Parathyroid adenoma (tissue), 2 donors: ENCODE measurements around the gene ACP3.

ENCODE experiments used
- H2AFZ ChIP-seq: fragments of 300-600 bp; sonication (generic); one replicate; pipeline ENCODE4 v1.7.0; 2017; ENCODE audit warnings: antibody characterized with exemption, mild to moderate bottlenecking
- H3K27ac ChIP-seq: fragments of 300-600 bp; sonication (generic); one replicate; pipeline ENCODE4 v1.7.0; 2017
- H3K27me3 ChIP-seq: fragments of 300-600 bp; sonication (generic); one replicate; pipeline ENCODE4 v1.7.0; 2017; ENCODE audit warnings: low read length; ENCODE audit not compliant: control insufficient read depth, insufficient read depth
- H3K36me3 ChIP-seq: fragments of 300-600 bp; sonication (generic); one replicate; pipeline ENCODE4 v1.7.0; 2017; ENCODE audit warnings: low read length; ENCODE audit not compliant: control insufficient read depth, insufficient read depth
- H3K4me1 ChIP-seq: fragments of 300-600 bp; sonication (generic); one replicate; pipeline ENCODE4 v1.7.0; 2017; ENCODE audit warnings: control low read depth
- H3K4me2 ChIP-seq: fragments of 300-600 bp; sonication (generic); one replicate; pipeline ENCODE4 v1.7.0; 2017; ENCODE audit warnings: low read length
- H3K4me3 ChIP-seq: fragments of 300-600 bp; sonication (generic); one replicate; pipeline ENCODE4 v1.7.0; 2017; ENCODE audit warnings: low read depth, low read length
- H3K79me2 ChIP-seq: fragments of 300-600 bp; sonication (generic); one replicate; pipeline ENCODE4 v1.7.0; 2017; ENCODE audit warnings: control low read depth
- H3K9ac ChIP-seq: fragments of 300-600 bp; sonication (generic); one replicate; pipeline ENCODE4 v1.7.0; 2017; ENCODE audit warnings: mild to moderate bottlenecking
- H3K9me3 ChIP-seq: fragments of 300-600 bp; sonication (generic); one replicate; pipeline ENCODE4 v1.7.0; 2017; ENCODE audit warnings: low read length; ENCODE audit not compliant: control insufficient read depth
- TF ChIP-seq, protein P1 (sequence below): fragments of 300-600 bp; sonication (generic); IDR thresholded peaks from one replicate; pipeline ENCODE4 v1.7.0; 2017; ENCODE audit warnings: antibody characterized with exemption, mild to moderate bottlenecking
- donor health status: primary hyperparathyroidism.

ACP3 gene

DNA sequence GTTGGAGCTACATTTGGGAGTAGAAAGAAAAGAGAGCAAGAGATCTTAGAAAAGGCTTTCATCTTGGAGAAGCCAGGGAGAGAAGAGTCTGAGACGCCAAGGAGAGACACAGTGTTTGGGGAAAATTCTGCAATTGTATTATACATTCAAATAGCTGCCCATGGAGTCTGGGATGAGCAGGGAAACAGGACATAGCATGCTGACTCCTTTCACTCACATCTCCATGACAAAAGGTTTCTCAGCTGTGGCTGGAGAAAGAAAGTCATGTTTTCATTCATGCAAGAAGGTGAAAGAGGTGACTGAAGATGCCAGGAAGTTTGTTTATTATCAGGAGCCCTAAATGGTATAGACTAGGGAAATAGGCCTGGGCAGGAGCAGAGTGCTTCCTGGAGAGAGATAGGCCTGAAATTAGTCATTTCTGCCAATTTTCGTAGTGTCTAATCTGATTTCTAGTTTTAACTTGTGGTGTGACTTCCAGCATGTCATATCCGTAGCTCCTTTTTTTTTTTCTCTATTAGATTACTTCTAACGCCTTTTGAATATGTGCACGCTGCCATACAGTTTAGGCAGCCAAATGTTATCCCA lies 34.1 kb downstream of the ACP3 start:
- no peak overlapping the region for H2AFZ ChIP-seq
- H3K79me2 ChIP-seq: no peaks in the 10 kb centered on the region
- H3K27me3 ChIP-seq: no peaks in the 10 kb centered on the region
- no peak overlapping the region for H3K4me3 ChIP-seq
- no peaks in the 10 kb centered on the region for H3K36me3 ChIP-seq
- H3K9ac ChIP-seq: no peak overlapping the region
- H3K9me3 ChIP-seq: no peaks in the 10 kb centered on the region
- H3K27ac ChIP-seq: no peak overlapping the region
- TF ChIP-seq, protein P1, sequence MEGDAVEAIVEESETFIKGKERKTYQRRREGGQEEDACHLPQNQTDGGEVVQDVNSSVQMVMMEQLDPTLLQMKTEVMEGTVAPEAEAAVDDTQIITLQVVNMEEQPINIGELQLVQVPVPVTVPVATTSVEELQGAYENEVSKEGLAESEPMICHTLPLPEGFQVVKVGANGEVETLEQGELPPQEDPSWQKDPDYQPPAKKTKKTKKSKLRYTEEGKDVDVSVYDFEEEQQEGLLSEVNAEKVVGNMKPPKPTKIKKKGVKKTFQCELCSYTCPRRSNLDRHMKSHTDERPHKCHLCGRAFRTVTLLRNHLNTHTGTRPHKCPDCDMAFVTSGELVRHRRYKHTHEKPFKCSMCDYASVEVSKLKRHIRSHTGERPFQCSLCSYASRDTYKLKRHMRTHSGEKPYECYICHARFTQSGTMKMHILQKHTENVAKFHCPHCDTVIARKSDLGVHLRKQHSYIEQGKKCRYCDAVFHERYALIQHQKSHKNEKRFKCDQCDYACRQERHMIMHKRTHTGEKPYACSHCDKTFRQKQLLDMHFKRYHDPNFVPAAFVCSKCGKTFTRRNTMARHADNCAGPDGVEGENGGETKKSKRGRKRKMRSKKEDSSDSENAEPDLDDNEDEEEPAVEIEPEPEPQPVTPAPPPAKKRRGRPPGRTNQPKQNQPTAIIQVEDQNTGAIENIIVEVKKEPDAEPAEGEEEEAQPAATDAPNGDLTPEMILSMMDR: no peak
- no peak overlapping the region for H3K4me2 ChIP-seq
- no peaks in the 10 kb centered on the region for H3K4me1 ChIP-seq

- no peaks in the 10 kb centered on the region for H3K9me3 ChIP-seq
- no peak overlapping the region for H3K4me2 ChIP-seq
- no peaks in the 10 kb centered on the region for H3K27me3 ChIP-seq
- H2AFZ ChIP-seq: peak overlapping the region; percentile 5
- H3K36me3 ChIP-seq: no peaks in the 10 kb centered on the region
- TF ChIP-seq, protein P1: peak; percentile 92
- H3K4me1 ChIP-seq: no peaks in the 10 kb centered on the region
- H3K9ac ChIP-seq: no peak overlapping the region
- no peak overlapping the region for H3K4me3 ChIP-seq
- no peak overlapping the region for H3K27ac ChIP-seq
- H3K79me2 ChIP-seq: no peaks in the 10 kb centered on the region
Measured at GRCh38 chr3:132352556-132353143, 35.4 kb downstream of the ACP3 start.

DNA sequence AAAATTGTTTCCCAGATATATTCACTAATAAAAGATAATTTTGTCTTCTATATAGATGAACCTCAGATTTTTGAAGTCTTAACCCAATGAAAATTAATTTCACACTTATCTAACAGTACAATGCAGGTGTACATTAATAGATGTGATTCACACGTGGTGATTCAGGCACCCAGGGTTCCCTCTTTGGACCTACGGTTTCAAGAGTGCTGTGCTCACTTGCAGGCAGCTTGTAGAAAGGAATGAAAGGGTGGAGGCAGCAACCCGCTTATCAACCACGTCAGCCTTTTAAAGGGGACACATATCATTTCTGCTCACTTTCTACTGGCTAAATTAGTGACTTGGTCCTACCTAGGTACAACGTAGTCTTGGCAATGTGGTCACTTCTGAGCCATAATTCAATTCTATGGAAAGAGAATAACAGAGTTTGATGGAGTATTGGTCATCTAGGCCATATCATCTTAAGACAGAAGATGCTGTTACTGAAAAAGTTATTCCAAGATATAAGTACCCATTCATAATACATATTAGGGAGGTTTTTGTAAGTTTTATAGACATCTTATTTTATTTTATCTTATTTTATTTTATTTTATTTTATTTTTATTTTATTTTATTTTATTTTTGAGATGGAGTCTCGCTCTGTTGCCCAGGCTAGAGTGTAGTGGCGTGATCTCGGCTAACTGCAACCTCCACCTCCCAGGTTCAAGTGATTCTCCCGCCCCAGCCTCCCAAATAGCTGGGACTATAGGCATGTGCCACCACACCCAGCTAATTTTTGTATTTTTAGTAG lies 37.9 kb downstream of the ACP3 start:
- no peaks in the 10 kb centered on the region for H3K79me2 ChIP-seq
- no peaks in the 10 kb centered on the region for H3K27me3 ChIP-seq
- no peak overlapping the region for H3K9ac ChIP-seq
- H2AFZ ChIP-seq: no peak overlapping the region
- TF ChIP-seq, protein P1: no peak
- H3K4me1 ChIP-seq: no peaks in the 10 kb centered on the region
- H3K36me3 ChIP-seq: no peaks in the 10 kb centered on the region
- H3K4me3 ChIP-seq: no peak overlapping the region
- no peak overlapping the region for H3K4me2 ChIP-seq
- no peak overlapping the region for H3K27ac ChIP-seq
- no peaks in the 10 kb centered on the region for H3K9me3 ChIP-seq

DNA sequence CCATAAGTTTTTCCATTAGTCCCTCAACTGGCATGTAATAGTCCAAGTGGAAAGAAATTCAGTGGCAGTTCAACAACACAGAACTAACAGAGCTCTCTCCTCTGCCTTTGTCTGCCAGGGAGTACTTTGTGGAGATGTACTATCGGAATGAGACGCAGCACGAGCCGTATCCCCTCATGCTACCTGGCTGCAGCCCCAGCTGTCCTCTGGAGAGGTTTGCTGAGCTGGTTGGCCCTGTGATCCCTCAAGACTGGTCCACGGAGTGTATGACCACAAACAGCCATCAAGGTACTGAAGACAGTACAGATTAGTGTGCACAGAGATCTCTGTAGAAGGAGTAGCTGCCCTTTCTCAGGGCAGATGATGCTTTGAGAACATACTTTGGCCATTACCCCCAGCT lies 39.4 kb downstream of the ACP3 start:
- Histone ChIP-seq H2AFZ (no peak overlapping the region), H3K79me2 (no peaks in the 10 kb centered on the region), H3K27me3 (no peaks in the 10 kb centered on the region), H3K9me3 (no peaks in the 10 kb centered on the region), H3K36me3 (no peaks in the 10 kb centered on the region), H3K27ac (no peak overlapping the region), H3K4me3 (no peak overlapping the region), H3K4me1 (no peaks in the 10 kb centered on the region), H3K4me2 (no peak overlapping the region), H3K9ac (no peak overlapping the region)
- TF ChIP-seq, protein P1: no peak
